PFSK-1 (cell line): Measurements from ENCODE around the gene DDI2.

Experiments used
- POLR2AphosphoS5 ChIP-seq: IDR thresholded peaks from 2 replicates; pipeline ENCODE4 v1.6.1; 2012; ENCODE audit warnings: low read depth, mild to moderate bottlenecking, control low read depth, low read length, moderate library complexity
- SIN3A ChIP-seq: IDR thresholded peaks from 2 replicates; pipeline ENCODE4 v1.6.1; 2012; ENCODE audit warnings: mild to moderate bottlenecking, low read length, moderate library complexity, borderline replicate concordance; ENCODE audit not compliant: insufficient read depth

DNA sequence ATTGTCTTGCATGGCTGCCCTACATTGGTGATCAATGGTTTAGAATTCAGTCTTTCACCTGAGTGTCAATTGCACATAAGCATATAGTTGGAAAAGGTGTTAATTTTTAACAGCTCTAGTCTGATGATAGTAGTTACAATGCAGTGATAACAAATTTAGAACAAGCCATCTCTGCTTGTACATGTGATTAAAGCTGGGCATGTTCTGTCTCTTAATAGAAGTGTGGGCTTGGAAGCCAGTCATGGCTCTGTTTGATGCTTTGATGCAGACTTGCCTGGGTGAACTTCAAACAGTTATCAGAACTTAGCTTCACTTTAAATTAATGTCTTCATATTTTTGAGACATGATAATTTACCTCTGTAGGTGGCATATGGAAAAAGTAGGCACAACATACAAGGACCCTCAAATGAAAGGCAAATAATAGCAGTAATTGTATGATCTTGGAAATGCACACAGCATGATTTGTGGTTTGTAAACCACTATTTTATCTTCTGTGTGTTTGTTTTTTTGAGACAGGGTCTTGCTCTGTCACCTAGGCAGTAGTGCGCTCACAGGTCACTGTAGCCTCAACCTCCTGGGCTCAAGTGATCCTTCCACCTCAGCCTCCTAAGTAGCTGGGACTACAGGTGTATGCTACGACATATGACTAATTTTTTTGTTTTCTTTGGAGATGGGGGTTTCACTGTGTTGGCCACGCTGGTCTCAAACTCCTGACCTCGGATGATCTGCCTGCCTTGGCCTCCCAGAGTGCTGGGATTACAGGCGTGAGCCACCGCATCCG, 3.8 kb downstream of the DDI2 start:
- no peak for TF ChIP-seq POLR2AphosphoS5
- TF ChIP-seq SIN3A, result no peak
